Activated T-helper 1 cell treated with anti-CD3 and anti-CD28 coated beads, Interleukin-2, amount 50 U/mL, for 16 hours (primary cell): ENCODE results near the gene RAB22A.

Experiments
- DNase-seq, 2 donors: peaks; one replicate each; pipeline ENCODE4 v3.0.0-alpha.2; 2020; ENCODE audit warnings: low read depth in 1 of 2, low spot score in 1 of 2

The RAB22A gene

GRCh38 chr20:58300321-58300720 is 9.2 kb upstream of the RAB22A start:
- no peak for DNase-seq

- no peak for DNase-seq
Observed at GRCh38 chr20:58303547-58303946, 6.0 kb upstream of the RAB22A start.

- DNase-seq = no peak
Observed at GRCh38 chr20:58305061-58305460, 4.5 kb upstream of the RAB22A start.

GRCh38 chr20:58306421-58307261 is 2.9 kb upstream of the RAB22A start:
- peak; percentile 27 to 63 for DNase-seq

GRCh38 chr20:58307270-58307669 is 2.2 kb upstream of the RAB22A start:
- no peak for DNase-seq

- no peak for DNase-seq
Observed at GRCh38 chr20:58308290-58308679, 1.2 kb upstream of the RAB22A start.

GRCh38 chr20:58308680-58309527 is 611 bp upstream of the RAB22A start:
- DNase-seq = peak in 1 of 2 donors; percentile 30

- DNase-seq = no peak
Observed at GRCh38 chr20:58310291-58310782, 822 bp downstream of the RAB22A start.

- no peak for DNase-seq
Observed at GRCh38 chr20:58312836-58313235, 3.3 kb downstream of the RAB22A start.

GRCh38 chr20:58313396-58313795 is 3.9 kb downstream of the RAB22A start:
- DNase-seq = no peak

GRCh38 chr20:58321205-58321604 is 11.7 kb downstream of the RAB22A start:
- no peak for DNase-seq

- DNase-seq = no peak
Observed at GRCh38 chr20:58322083-58322482, 12.6 kb downstream of the RAB22A start.

- DNase-seq = no peak
Observed at GRCh38 chr20:58325912-58326311, 16.4 kb downstream of the RAB22A start.

GRCh38 chr20:58327211-58327610 is 17.7 kb downstream of the RAB22A start:
- no peak for DNase-seq

GRCh38 chr20:58328836-58329235 is 19.3 kb downstream of the RAB22A start:
- no peak for DNase-seq

GRCh38 chr20:58329711-58330110 is 20.2 kb downstream of the RAB22A start:
- no peak for DNase-seq

- DNase-seq = no peak
Observed at GRCh38 chr20:58330249-58330648, 20.7 kb downstream of the RAB22A start.

GRCh38 chr20:58330687-58331086 is 21.2 kb downstream of the RAB22A start:
- no peak for DNase-seq

- DNase-seq = no peak
Observed at GRCh38 chr20:58331961-58332551, 22.5 kb downstream of the RAB22A start.

GRCh38 chr20:58339741-58340140 is 30.2 kb downstream of the RAB22A start:
- DNase-seq = no peak

- no peak for DNase-seq
Observed at GRCh38 chr20:58340151-58340550, 30.6 kb downstream of the RAB22A start.

- DNase-seq = no peak
Observed at GRCh38 chr20:58340853-58341252, 31.3 kb downstream of the RAB22A start.
